Measurements from ENCODE around the gene SLC7A6OS. TPM values are rescaled to one million over a fixed set of nuclear protein-coding genes. Genes with fewer than 3 reads are reported as not detected.

SLC7A6OS gene
- total RNA-seq (10 to 100 TPM; 46.0 to 52.0 TPM), polyA plus RNA-seq (10 to 100 TPM; 18.8 to 27.5 (median 23.3) TPM), total RNA-seq (27.9 to 70.6 (median 49.5) reads per million in 6 experiments)

DNA sequence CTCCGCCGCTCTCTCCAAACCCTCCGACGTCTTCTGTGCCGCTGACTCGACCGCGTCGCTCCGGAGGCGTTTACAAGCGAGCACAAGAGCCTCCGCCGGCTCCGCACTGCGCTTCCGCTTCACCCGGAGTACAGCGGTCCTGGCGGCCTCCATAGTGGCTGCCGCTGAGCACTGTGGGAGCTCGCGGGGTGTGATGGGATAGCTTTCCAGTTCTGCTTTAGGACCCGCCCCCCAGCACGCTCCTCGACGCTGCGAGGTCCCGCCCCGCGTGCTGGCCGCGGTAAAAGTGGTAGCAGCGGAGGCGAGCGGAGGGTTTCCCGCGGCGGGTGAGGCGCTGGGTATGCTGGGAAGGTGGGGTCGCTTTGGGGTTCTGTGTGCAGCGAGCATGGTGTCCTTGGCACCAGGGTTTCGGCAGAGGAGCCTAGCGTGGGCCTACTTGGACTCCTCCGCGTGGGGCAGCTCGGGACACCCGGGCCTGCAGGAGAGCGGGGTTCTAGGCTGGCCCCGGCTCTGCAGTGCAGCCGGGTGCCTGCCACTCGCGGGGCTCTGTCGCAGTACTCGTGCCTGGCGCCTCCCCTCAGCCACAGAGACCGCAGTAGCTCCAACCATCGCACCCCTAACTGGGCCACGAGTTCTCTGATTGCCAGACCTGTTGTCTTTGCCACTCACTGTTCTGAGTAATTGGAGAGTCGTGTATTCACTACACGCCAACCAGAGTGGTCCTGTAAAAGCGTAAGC lies at the start of gene SLC7A6OS, which contains the start of gene PRMT7:
Gene SLC7A6OS, minus strand, starts transcription at position 173 of the 738 bp plus-strand sequence. Its CDS starts 20 bp downstream, at position 153.
Gene PRMT7, plus strand, starts transcription at position 246 of the 738 bp plus-strand sequence. CDS start 4,961 bp downstream, outside the sequence.
- Mint-ChIP-seq H3K9me3 (no peaks in the 10 kb centered on the region), H3K4me3 (peak within 1 kb of the TSS; percentile 95 to 99 (median 97)), H3K36me3 (peaks cover 0 to 51% (median 3%) of the 10 kb centered on the region in 3 donors), H3K27me3 (no peaks in the 10 kb centered on the region), H3K4me1 (peaks cover 26 to 65% (median 60%) of the 10 kb centered on the region in 4 donors), H3K27ac (peak within 1 kb of the TSS; percentile 85 to 98 (median 96))
- ATAC-seq, result peak; percentile 96
- DNase-seq, result peak; percentile 86 to 94 (median 89)
- POLR2A ChIA-PET, result interaction anchor here (0.5 to 34.3 kb wide), 15 partner anchors 10 to 378 kb away, joined by 3 to 1294 read pairs (median 4); partner anchors contain the start of genes ESRP2, PLA2G15, SLC7A6 and SMPD3

GRCh38 chr16:68359398-68360191 lies 48.8 kb upstream of the SLC7A6OS start:
- no peaks in the 10 kb centered on the region for H3K9me3 Mint-ChIP-seq
- POLR2A ChIA-PET, result interaction anchor here (0.8 to 1.1 kb wide), 3 partner anchors 9 to 115 kb away, joined by 3 to 4 read pairs (median 3); partner anchors contain the start of gene PLA2G15
- DNase-seq (no peak), ATAC-seq (no peak)
- H3K4me3 Mint-ChIP-seq, result no peak overlapping the region
- H3K36me3 Mint-ChIP-seq, result peaks cover 0 to 36% (median 13%) of the 10 kb centered on the region in 3 donors
- H3K27ac Mint-ChIP-seq, result no peak overlapping the region
- peaks cover 16 to 44% (median 39%) of the 10 kb centered on the region in 4 donors for H3K4me1 Mint-ChIP-seq
- H3K27me3 Mint-ChIP-seq, result no peaks in the 10 kb centered on the region

DNA sequence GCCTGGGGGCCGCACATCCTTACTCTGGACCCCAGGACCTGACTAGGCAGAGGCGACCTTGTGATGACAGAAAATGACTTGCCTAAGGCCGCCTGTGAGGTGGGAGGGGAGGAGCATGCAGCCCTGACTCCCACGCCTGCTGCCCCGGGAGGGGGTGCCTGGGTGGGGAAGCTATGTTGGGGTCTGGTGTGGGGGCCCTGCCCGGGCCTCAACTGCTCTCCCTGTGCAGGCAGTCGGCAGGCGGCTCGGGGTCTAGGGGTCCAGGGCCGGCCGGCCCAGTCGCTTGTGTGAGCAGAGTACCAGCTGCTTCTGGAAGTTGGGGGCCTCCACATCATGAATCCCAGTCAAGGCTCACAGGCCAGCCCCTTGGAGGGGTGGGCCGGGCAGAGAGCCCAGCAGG lies 48.2 kb upstream of the SLC7A6OS start:
- no peak for ATAC-seq
- no peak for DNase-seq
- Mint-ChIP-seq H3K9me3 (no peaks in the 10 kb centered on the region), H3K36me3 (peaks cover 0 to 40% (median 15%) of the 10 kb centered on the region in 3 donors), H3K4me3 (no peak overlapping the region), H3K27me3 (no peaks in the 10 kb centered on the region), H3K4me1 (peaks cover 19 to 47% (median 39%) of the 10 kb centered on the region in 4 donors), H3K27ac (no peak overlapping the region)
- POLR2A ChIA-PET, result interaction anchor here (1.0 kb wide), 1 partner anchor 11 kb away, joined by 4 read pairs; no protein-coding TSS in a partner anchor

DNA sequence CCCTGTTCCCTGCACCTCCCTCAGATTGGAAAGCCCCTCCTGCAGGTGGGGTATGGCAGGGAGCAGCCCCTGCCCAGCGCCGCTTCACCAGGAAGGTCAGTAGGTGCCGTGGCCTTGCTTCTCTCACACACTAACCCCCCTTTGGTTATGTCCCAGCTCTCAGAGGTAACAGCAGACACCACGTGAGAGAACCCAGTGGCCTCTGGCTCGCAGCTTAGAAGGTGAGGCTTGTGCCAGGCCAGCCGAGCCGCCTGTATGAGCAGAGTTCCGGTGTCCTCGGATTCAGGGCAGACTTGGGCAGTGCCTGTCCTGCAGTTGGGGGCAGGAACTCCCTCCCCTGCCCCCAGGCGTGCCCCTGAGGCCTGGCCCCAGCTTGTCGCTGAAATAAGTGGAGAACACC lies 47.2 kb upstream of the SLC7A6OS start:
- H3K36me3 Mint-ChIP-seq, result peaks cover 0 to 50% (median 15%) of the 10 kb centered on the region in 3 donors
- ATAC-seq, result no peak

GRCh38 chr16:68357521-68357922 lies 46.8 kb upstream of the SLC7A6OS start:
- ATAC-seq (no peak), DNase-seq (no peak)
- H3K36me3 Mint-ChIP-seq, result peaks cover 0 to 54% (median 15%) of the 10 kb centered on the region in 3 donors
- H3K4me3 Mint-ChIP-seq, result peak overlapping the region in 4 of 10 donors; percentile 22 to 80 (median 44)
- POLR2A ChIA-PET, result interaction anchor here (0.6 to 1.7 kb wide), 4 partner anchors 11 to 775 kb away, joined by 3 to 5 read pairs (median 3); no protein-coding TSS in a partner anchor
- H3K9me3 Mint-ChIP-seq, result no peaks in the 10 kb centered on the region
- no peak overlapping the region for H3K27ac Mint-ChIP-seq
- no peaks in the 10 kb centered on the region for H3K27me3 Mint-ChIP-seq
- H3K4me1 Mint-ChIP-seq, result peaks cover 19 to 47% (median 39%) of the 10 kb centered on the region in 4 donors

More for the DNA sequence above, 47.2 kb upstream of the SLC7A6OS start:
- POLR2A ChIA-PET, result interaction anchor here (0.6 to 1.4 kb wide), 3 partner anchors 11 to 775 kb away, joined by 3 to 5 read pairs (median 3); no protein-coding TSS in a partner anchor
- no peak for DNase-seq
- Mint-ChIP-seq H3K9me3 (no peaks in the 10 kb centered on the region), H3K27ac (no peak overlapping the region), H3K27me3 (no peaks in the 10 kb centered on the region), H3K4me3 (peak overlapping the region in 2 of 10 donors; percentile 44 to 80), H3K4me1 (peaks cover 19 to 47% (median 39%) of the 10 kb centered on the region in 4 donors)

GRCh38 chr16:68356919-68357286 lies 46.2 kb upstream of the SLC7A6OS start:
- H3K36me3 Mint-ChIP-seq, result peaks cover 0 to 60% (median 15%) of the 10 kb centered on the region in 3 donors
- peak overlapping the region in 9 of 10 donors; percentile 63 to 89 (median 80) for H3K4me3 Mint-ChIP-seq
- peak overlapping the region in 3 of 10 donors; percentile 18 to 66 (median 62) for H3K27ac Mint-ChIP-seq
- POLR2A ChIA-PET, result interaction anchor here (0.6 to 1.7 kb wide), 5 partner anchors 12 to 133 kb away, joined by 3 to 5 read pairs (median 3); partner anchors contain the start of gene SLC7A6
- peaks cover 19 to 47% (median 39%) of the 10 kb centered on the region in 4 donors for H3K4me1 Mint-ChIP-seq
- H3K9me3 Mint-ChIP-seq, result no peaks in the 10 kb centered on the region
- peak in 1 of 2 donors; percentile 1 for ATAC-seq
- DNase-seq, result no peak
- H3K27me3 Mint-ChIP-seq, result no peaks in the 10 kb centered on the region

DNA sequence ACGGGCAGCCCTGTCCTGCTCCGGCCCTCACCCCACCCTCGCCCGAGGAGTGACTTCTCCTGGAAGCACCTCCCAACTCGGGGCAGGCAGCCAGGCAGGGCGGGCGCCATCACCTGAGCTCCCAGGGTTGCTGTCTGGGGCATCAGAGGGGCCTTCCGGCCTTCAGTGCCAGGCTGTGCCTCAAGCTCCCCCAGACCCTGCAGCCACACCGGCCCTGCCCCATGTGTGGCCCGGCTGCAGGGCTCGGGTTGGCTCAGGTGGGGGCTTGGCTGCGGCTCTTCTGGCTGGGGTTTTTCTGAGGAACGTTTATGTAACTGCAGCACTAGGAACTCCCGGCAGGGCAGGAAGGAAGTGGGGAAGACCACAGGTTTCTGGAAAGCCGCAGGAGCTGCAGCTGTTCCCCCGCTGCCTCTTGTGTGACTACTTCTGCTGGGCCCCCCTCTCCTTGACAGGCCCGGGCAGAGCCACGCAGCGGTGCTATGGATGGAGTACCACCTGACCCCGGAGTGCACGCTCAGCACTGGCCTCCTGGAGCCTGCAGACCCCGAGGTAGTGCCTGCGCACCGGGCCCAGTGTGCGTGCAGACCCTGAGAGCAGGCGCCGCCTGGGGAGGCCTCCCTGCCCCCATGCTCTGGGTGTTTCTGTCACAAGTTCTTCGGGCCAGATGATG lies 45.6 kb upstream of the SLC7A6OS start:
- peak; percentile 89 to 90 for ATAC-seq
- peaks cover 0 to 63% (median 15%) of the 10 kb centered on the region in 3 donors for H3K36me3 Mint-ChIP-seq

DNA sequence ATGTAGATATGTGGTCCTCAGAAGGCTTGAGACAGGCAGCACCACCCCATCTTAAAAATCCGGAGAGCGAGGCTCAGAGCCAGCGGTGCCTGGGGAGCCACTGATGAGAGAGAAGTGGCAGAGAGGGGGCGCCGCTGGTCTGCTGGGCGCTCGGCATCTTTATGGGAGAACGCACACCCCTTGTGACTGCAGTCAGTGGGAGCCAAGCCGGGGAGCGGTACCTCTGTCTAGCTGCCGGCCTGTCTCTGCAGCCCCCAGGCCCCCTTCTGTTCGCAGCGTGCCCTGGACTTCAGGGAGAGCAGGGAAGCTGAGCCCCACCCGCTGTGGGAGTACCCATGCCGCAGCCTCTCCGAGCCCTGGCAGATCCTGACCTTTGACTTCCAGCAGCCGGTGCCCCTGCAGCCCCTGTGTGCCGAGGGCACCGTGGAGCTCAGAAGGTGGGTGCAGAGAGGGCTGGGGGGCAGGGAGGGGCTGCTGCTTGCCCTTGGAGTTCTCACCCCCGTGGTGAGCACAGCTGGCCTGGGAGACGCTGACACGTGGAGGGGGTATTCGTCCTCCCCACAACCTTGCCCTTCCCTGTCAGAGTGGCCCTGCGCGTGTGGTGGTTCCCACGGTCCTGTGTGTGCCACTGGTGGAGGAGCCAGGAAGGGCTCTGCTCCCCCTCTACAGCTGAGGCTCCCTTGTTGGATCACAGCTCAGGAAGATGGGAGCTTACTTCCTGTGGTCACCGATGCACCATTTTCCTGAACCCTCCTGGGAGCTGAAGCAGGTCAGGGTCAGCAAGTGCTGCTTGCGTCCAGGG lies 44.9 kb upstream of the SLC7A6OS start:
- Mint-ChIP-seq H3K36me3 (peaks cover 0 to 69% (median 15%) of the 10 kb centered on the region in 3 donors), H3K4me3 (peak overlapping the region; percentile 24 to 87 (median 66)), H3K4me1 (peaks cover 18 to 47% (median 39%) of the 10 kb centered on the region in 4 donors), H3K9me3 (no peaks in the 10 kb centered on the region), H3K27me3 (no peaks in the 10 kb centered on the region), H3K27ac (peak overlapping the region in 2 of 10 donors; percentile 55 to 59)
- peak in 1 of 10 donors; percentile 34 for DNase-seq
- POLR2A ChIA-PET, result interaction anchor here (0.6 to 1.7 kb wide), 5 partner anchors 12 to 226 kb away, joined by 3 to 5 read pairs (median 3); partner anchors contain the start of genes PRMT7 and SLC7A6OS
- ATAC-seq, result no peak

More for the DNA sequence above, 45.6 kb upstream of the SLC7A6OS start:
- H3K27ac Mint-ChIP-seq, result peak overlapping the region in 7 of 10 donors; percentile 3 to 89 (median 60)
- H3K9me3 Mint-ChIP-seq, result no peaks in the 10 kb centered on the region
- peak; percentile 42 to 84 (median 71) for DNase-seq
- peak overlapping the region; percentile 63 to 89 (median 79) for H3K4me3 Mint-ChIP-seq
- no peaks in the 10 kb centered on the region for H3K27me3 Mint-ChIP-seq
- H3K4me1 Mint-ChIP-seq, result peaks cover 19 to 47% (median 39%) of the 10 kb centered on the region in 4 donors
- POLR2A ChIA-PET, result interaction anchor here (0.6 to 1.7 kb wide), 7 partner anchors 12 to 213 kb away, joined by 3 to 5 read pairs (median 3); partner anchors contain the start of genes PRMT7, SLC7A6 and SLC7A6OS

DNA sequence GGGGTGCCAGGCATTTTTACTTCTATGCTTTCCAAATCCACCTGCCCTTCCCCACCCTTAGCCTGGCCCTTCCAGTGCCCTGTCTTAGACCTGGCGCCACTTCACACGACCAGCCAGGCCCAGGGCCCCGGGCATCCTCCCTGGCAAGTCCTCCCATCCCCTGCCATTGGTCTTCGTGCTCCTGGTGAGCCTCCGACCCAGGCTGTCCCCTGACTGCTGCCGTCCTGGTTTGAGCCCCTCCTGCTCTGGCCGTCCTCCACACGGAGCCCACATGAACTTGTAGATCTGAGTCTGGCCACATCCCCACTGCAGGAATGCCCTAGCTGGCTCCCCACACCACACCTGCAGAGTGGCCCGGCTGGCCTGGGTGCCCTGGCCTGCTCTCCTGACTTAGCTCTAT lies 44.1 kb upstream of the SLC7A6OS start:
- no peak for ATAC-seq
- Mint-ChIP-seq H3K4me1 (peaks cover 15 to 41% (median 37%) of the 10 kb centered on the region in 4 donors), H3K4me3 (peak overlapping the region in 3 of 10 donors; percentile 56 to 87 (median 80)), H3K27me3 (no peaks in the 10 kb centered on the region), H3K27ac (peak overlapping the region in 2 of 10 donors; percentile 50 to 55), H3K9me3 (no peaks in the 10 kb centered on the region), H3K36me3 (peaks cover 0 to 73% (median 18%) of the 10 kb centered on the region in 3 donors)
- no peak for DNase-seq
- POLR2A ChIA-PET, result interaction anchor here (1.5 kb wide), 1 partner anchor 44 kb away, joined by 4 read pairs; the partner anchor contains the start of genes PRMT7 and SLC7A6OS

GRCh38 chr16:68353366-68353765 lies 42.6 kb upstream of the SLC7A6OS start:
- Mint-ChIP-seq H3K4me3 (no peak overlapping the region), H3K36me3 (peaks cover 7 to 84% (median 28%) of the 10 kb centered on the region in 3 donors), H3K27me3 (no peaks in the 10 kb centered on the region), H3K27ac (no peak overlapping the region), H3K9me3 (no peaks in the 10 kb centered on the region), H3K4me1 (peaks cover 18 to 39% (median 36%) of the 10 kb centered on the region in 4 donors)
- DNase-seq, result no peak
- POLR2A ChIA-PET, result interaction anchor here (1.5 kb wide), 1 partner anchor 43 kb away, joined by 3 read pairs; no protein-coding TSS in a partner anchor
- no peak for ATAC-seq
